SK-N-SH (cell line): ENCODE results near the gene ZSCAN30. TPM values are rescaled to one million over a fixed set of nuclear protein-coding genes. Genes with fewer than 3 reads are reported as not detected.
A peak's percentile ranks its signal among the peaks of the same experiment; 100 is the strongest.

Experiments used
- CTCF ChIA-PET: fragments of 300-600, 350-600 bp; formaldehyde crosslinking; extraction: SDS; loops from one replicate; lab custom pipeline; 2021; lab: Yijun Ruan, JAX
- POLR2A ChIA-PET: fragments of 350-600 bp; sonication (Branson Sonifier 250); formaldehyde crosslinking; extraction: SDS; loops from one replicate; lab custom pipeline; 2020; ENCODE audit warnings: antibody characterized with exemption, inconsistent platforms; lab: Yijun Ruan, JAX
- DNase-seq: peaks from one replicate; pipeline ENCODE4 v3.0.0; 2012
- H2AFZ ChIP-seq: fragments of 200-600 bp; sonication (generic); 2 replicates; pipeline ENCODE4 v1.8.1; 2016; ENCODE audit warnings: antibody characterized with exemption, mild to moderate bottlenecking, low read depth
- H3F3A ChIP-seq: fragments of 200-600 bp; sonication (generic); replicated peaks from 2 replicates; pipeline ENCODE3; 2016; ENCODE audit warnings: antibody characterized with exemption, mild to moderate bottlenecking; ENCODE audit not compliant: insufficient read depth
- H3K27ac ChIP-seq, 2 experiments: fragments of 200-500 bp in 1 of 2; fragments of 200-600 bp in 1 of 2; sonication (Bioruptor generic) in 1 of 2; sonication (generic), shearing (Covaris generic) in 1 of 2; 2 replicates each; pipeline versions ENCODE4 v1.5.1 to v1.6.1; 2014 to 2016; ENCODE audit warnings: low read depth in 2 of 2, inconsistent platforms in 1 of 2, low read length in 1 of 2, mild to moderate bottlenecking in 1 of 2, mixed read lengths in 1 of 2
- H3K27me3 ChIP-seq: fragments of 200-600 bp; sonication (generic), shearing (Covaris generic); 2 replicates; pipeline ENCODE4 v1.6.1; 2016; ENCODE audit warnings: mixed run types; ENCODE audit not compliant: insufficient read depth
- H3K36me3 ChIP-seq, 2 experiments: fragments of 200-500 bp in 1 of 2; fragments of 200-600 bp in 1 of 2; sonication (Bioruptor generic) in 1 of 2; sonication (generic) in 1 of 2; replicated peaks in 1 of 2; 2 replicates each; pipeline versions ENCODE3 to v1.5.1; 2014 to 2016; ENCODE audit warnings: low read length in 1 of 2, mild to moderate bottlenecking in 1 of 2; ENCODE audit not compliant: insufficient read depth in 2 of 2, control insufficient read depth in 1 of 2
- H3K4me1 ChIP-seq, 2 experiments: fragments of 200-500 bp in 1 of 2; fragments of 200-600 bp in 1 of 2; sonication (Bioruptor generic) in 1 of 2; sonication (generic), shearing (Covaris generic) in 1 of 2; 2 replicates each; pipeline versions ENCODE4 v1.5.1 to v1.6.1; 2014 to 2016; ENCODE audit warnings: low read depth in 1 of 2, low read length in 1 of 2, mixed run types in 1 of 2; ENCODE audit not compliant: insufficient read depth in 2 of 2, control insufficient read depth in 1 of 2
- H3K4me2 ChIP-seq: fragments of 200-600 bp; sonication (generic), shearing (Covaris generic); 2 replicates; pipeline ENCODE4 v1.6.1; 2017; ENCODE audit warnings: mixed run types
- H3K4me3 ChIP-seq, 2 experiments: fragments of 200-500 bp in 1 of 2; fragments of 200-600 bp in 1 of 2; sonication (Bioruptor generic) in 1 of 2; sonication (generic), shearing (Covaris generic) in 1 of 2; 2 replicates each; pipeline versions ENCODE4 v1.5.1 to v1.8.1; 2014 to 2016; ENCODE audit warnings: low read depth in 2 of 2, inconsistent platforms in 1 of 2, low read length in 1 of 2, mild to moderate bottlenecking in 1 of 2, mixed read lengths in 1 of 2, moderate library complexity in 1 of 2
- H3K79me2 ChIP-seq: fragments of 200-600 bp; sonication (generic); 2 replicates; pipeline ENCODE4 v1.8.1; 2017; ENCODE audit warnings: mild to moderate bottlenecking; ENCODE audit not compliant: insufficient read depth
- H3K9ac ChIP-seq: fragments of 200-600 bp; sonication (generic); 2 replicates; pipeline ENCODE4 v1.6.1; 2017; ENCODE audit warnings: mixed run types
- H3K9me2 ChIP-seq: fragments of 200-600 bp; sonication (generic); 2 replicates; pipeline ENCODE4 v1.6.1; 2017; ENCODE audit warnings: mixed run types
- H3K9me3 ChIP-seq: fragments of 200-600 bp; sonication (generic); 2 replicates; pipeline ENCODE4 v1.6.1; 2017; ENCODE audit warnings: mixed run types, mild to moderate bottlenecking, moderate library complexity
- H4K20me1 ChIP-seq: fragments of 200-600 bp; sonication (generic); 2 replicates; pipeline ENCODE4 v1.6.1; 2017; ENCODE audit warnings: mild to moderate bottlenecking, mixed run types; ENCODE audit not compliant: insufficient read depth
- CHD2 ChIP-seq: fragments of 150-350 bp; IDR thresholded peaks from 2 replicates; pipeline ENCODE4 v1.6.1; 2018; ENCODE audit warnings: low read length; ENCODE audit not compliant: partially characterized antibody
- EP300 ChIP-seq, 2 experiments: IDR thresholded peaks; 2 replicates each; pipeline versions ENCODE4 v1.4.0 to v1.6.1; 2012; ENCODE audit warnings: borderline replicate concordance in 1 of 2, low read depth in 1 of 2, low read length in 1 of 2
- EZH2phosphoT487 ChIP-seq: fragments of 200-600 bp; sonication (generic); IDR thresholded peaks from 2 replicates; pipeline ENCODE4 v1.6.1; 2017; ENCODE audit warnings: low read depth, mixed run types, mild to moderate bottlenecking, antibody characterized with exemption, moderate library complexity, borderline replicate concordance
- FOSL2 ChIP-seq: IDR thresholded peaks from 2 replicates; pipeline ENCODE4 v1.4.0; 2012; ENCODE audit warnings: low read depth, mild to moderate bottlenecking, moderate library complexity, borderline replicate concordance
- FOXJ3 ChIP-seq: sonication (generic); formaldehyde crosslinking; IDR thresholded peaks from 2 replicates; pipeline ENCODE4 v1.5.1; 2020; ENCODE audit warnings: mild to moderate bottlenecking, missing genetic modification reagents
- FOXM1 ChIP-seq: IDR thresholded peaks from 2 replicates; pipeline ENCODE4 v1.4.0; 2012; ENCODE audit warnings: low read depth, mild to moderate bottlenecking
- GABPA ChIP-seq: IDR thresholded peaks from 2 replicates; pipeline ENCODE4 v1.4.0; 2012; ENCODE audit warnings: low read depth, mild to moderate bottlenecking
- GATA2 ChIP-seq: sonication (generic); formaldehyde crosslinking; IDR thresholded peaks from 2 replicates; pipeline ENCODE4 v1.5.0; 2020; ENCODE audit warnings: mild to moderate bottlenecking, missing genetic modification reagents
- IRF3 ChIP-seq: fragments of 150-350 bp; IDR thresholded peaks from 2 replicates; pipeline ENCODE4 v1.6.1; 2016; ENCODE audit warnings: mild to moderate bottlenecking, low read depth, low read length
- MAX ChIP-seq: IDR thresholded peaks from 2 replicates; pipeline ENCODE4 v1.4.0; 2012; ENCODE audit warnings: low read depth
- MEF2A ChIP-seq: IDR thresholded peaks from 2 replicates; pipeline ENCODE4 v1.4.0; 2012; ENCODE audit warnings: low read depth, borderline replicate concordance
- MXI1 ChIP-seq: IDR thresholded peaks from 2 replicates; pipeline ENCODE4 v1.6.1; 2012; ENCODE audit warnings: mild to moderate bottlenecking, low read depth, low read length, improper control_type of control experiment
- PBX3 ChIP-seq: IDR thresholded peaks from 2 replicates; pipeline ENCODE4; 2012
- POLR2AphosphoS5 ChIP-seq: IDR thresholded peaks from 2 replicates; pipeline ENCODE4 v1.6.1; 2012; ENCODE audit warnings: low read depth, low read length
- RAD21 ChIP-seq: IDR thresholded peaks from 2 replicates; pipeline ENCODE4 v1.6.1; 2012; ENCODE audit warnings: mild to moderate bottlenecking, low read length
- RFX5 ChIP-seq: IDR thresholded peaks from 2 replicates; pipeline ENCODE4 v1.6.1; 2012; ENCODE audit warnings: mild to moderate bottlenecking, improper control_type of control experiment, low read length
- RXRA ChIP-seq: IDR thresholded peaks from 2 replicates; pipeline ENCODE4 v1.4.0; 2012; ENCODE audit warnings: low read depth, mild to moderate bottlenecking, borderline replicate concordance
- TAF1 ChIP-seq: IDR thresholded peaks from 2 replicates; pipeline ENCODE4 v1.6.1; 2012; ENCODE audit warnings: low read depth, mild to moderate bottlenecking, low read length, moderate library complexity, borderline replicate concordance
- USF1 ChIP-seq: IDR thresholded peaks from 2 replicates; pipeline ENCODE4 v1.4.0; 2012; ENCODE audit warnings: low read depth, borderline replicate concordance
- WGBS: methylation state at CpG from one replicate; pipeline ENCODE4 v1.1.6; 2017; ENCODE audit warnings: low lambda C conversion rate; 5-methylcytosine and 5-hydroxymethylcytosine counted together
- polyA plus RNA-seq, 3 experiments: library from polyadenylated mRNA; depleted of rRNA; stranded (reverse); fragments of >200 nt; gene quantifications; 2 replicates each; pipeline ENCODE4 v1.2.3, GENCODE V29; 2012

The ZSCAN30 gene
- polyA plus RNA-seq, 1 of the 3 experiments (the other 2 are of a cell fraction), result 5.9 TPM

GRCh38 chr18:35267161-35267651 is 22.8 kb downstream of the ZSCAN30 start:
- Histone ChIP-seq H3K4me2 (no peak overlapping the region), H3K27me3 (no peaks in the 10 kb centered on the region), H3K36me3 (peaks cover 9 to 10% of the 10 kb centered on the region in 2 experiments), H3K9me3 (no peaks in the 10 kb centered on the region), H3K4me3 (peak overlapping the region in 1 of 2 experiments; percentile 40; a peak in 2 of 4 replicates), H3K4me1 (no peaks in the 10 kb centered on the region; a peak in 1 of 4 replicates), H4K20me1 (no peaks in the 10 kb centered on the region), H3K9me2 (no peaks in the 10 kb centered on the region), H3K27ac (peak overlapping the region in 1 of 2 experiments; percentile 62; a peak in 1 of 4 replicates), H2AFZ (no peak overlapping the region), H3F3A (no peaks in the 10 kb centered on the region), H3K79me2 (no peaks in the 10 kb centered on the region), H3K9ac (no peak overlapping the region)
- TF ChIP-seq MEF2A (no peak), RXRA (no peak), FOSL2 (no peak), USF1 (peak; percentile 66; the same call in 1 of the 2 replicates), MXI1 (no peak), TAF1 (peak; percentile 19; the same call in 1 of the 2 replicates), PBX3 (no peak), GATA2 (CRISPR knock-in tag) (no peak), POLR2AphosphoS5 (no peak), RAD21 (no peak), FOXJ3 (CRISPR knock-in tag) (no peak), RFX5 (no peak), IRF3 (no peak), GABPA (peak; percentile 60), CHD2 (no peak), MAX (peak; percentile 43; the same call in 1 of the 2 replicates), EP300 (IDR thresholded peaks at IDR 0.05; ENCODE audit: borderline replicate concordance in 1 of 2, low read depth in 1 of 2, low read length in 1 of 2) (no peak), EZH2phosphoT487 (no peak), FOXM1 (no peak)
- POLR2A ChIA-PET, result interaction anchor here (1.0 to 2.2 kb wide), 7 partner anchors 13 to 77 kb away, joined by 3 to 21 read pairs (median 6); partner anchors contain the start of genes ZNF24, ZNF397 and ZSCAN30
- peak; percentile 92 for DNase-seq
- CTCF ChIA-PET, result interaction anchor here (0.6 to 2.8 kb wide), 3 partner anchors 21 to 227 kb away, joined by 4 to 8 read pairs (median 4); no protein-coding TSS in a partner anchor
- 42% methylated on average over 32 of the region's 48 CpGs for WGBS
